ENCODE results near the gene SFTPB. TPM values are rescaled to one million over a fixed set of nuclear protein-coding genes. Genes with fewer than 3 reads are reported as not detected.
A peak's percentile ranks its signal among the peaks of the same experiment; 100 is the strongest.

Gene SFTPB
- total and polyA plus RNA-seq, 4 donors: not detected

DNA sequence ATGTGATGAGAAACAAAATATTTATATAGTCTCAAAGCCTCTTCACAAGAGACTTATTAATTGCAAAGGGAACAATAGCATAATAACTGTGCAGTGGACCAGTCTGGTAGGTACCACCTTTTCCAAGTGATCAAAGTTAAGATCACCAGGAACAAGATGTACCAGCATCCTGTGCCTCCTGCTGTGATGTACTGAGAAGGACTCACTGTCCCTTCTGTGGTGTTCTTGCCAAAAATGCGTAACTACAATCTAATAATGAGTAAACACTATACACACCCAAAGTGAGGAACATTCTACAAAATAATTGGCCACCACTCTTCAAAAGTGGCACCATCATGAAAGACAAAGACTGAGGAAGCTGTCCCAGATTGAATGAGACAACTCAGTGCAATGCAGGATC lies 40.6 kb upstream of the SFTPB start:
- TF ChIP-seq HNF4A (conservative IDR thresholded peaks at IDR 0.05) (peak; percentile 28 to 47), RAD21 (IDR thresholded peaks at IDR 0.05) (peak in 1 of 2 donors; percentile 22), FOXA2 (IDR thresholded peaks at IDR 0.05) (no peak), YY1 (IDR thresholded peaks at IDR 0.05) (no peak), HNF4G (IDR thresholded peaks at IDR 0.05) (no peak), EGR1 (IDR thresholded peaks at IDR 0.05; ENCODE audit: low read depth in 2 of 2) (peak in 1 of 2 donors; percentile 7), RXRA (IDR thresholded peaks at IDR 0.05) (peak; percentile 28 to 45), SP1 (IDR thresholded peaks at IDR 0.05) (peak; percentile 84)
- TF ChIP-seq, protein P1, sequence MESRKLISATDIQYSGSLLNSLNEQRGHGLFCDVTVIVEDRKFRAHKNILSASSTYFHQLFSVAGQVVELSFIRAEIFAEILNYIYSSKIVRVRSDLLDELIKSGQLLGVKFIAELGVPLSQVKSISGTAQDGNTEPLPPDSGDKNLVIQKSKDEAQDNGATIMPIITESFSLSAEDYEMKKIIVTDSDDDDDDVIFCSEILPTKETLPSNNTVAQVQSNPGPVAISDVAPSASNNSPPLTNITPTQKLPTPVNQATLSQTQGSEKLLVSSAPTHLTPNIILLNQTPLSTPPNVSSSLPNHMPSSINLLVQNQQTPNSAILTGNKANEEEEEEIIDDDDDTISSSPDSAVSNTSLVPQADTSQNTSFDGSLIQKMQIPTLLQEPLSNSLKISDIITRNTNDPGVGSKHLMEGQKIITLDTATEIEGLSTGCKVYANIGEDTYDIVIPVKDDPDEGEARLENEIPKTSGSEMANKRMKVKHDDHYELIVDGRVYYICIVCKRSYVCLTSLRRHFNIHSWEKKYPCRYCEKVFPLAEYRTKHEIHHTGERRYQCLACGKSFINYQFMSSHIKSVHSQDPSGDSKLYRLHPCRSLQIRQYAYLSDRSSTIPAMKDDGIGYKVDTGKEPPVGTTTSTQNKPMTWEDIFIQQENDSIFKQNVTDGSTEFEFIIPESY (IDR thresholded peaks at IDR 0.05): no peak
- TF ChIP-seq, protein P2, sequence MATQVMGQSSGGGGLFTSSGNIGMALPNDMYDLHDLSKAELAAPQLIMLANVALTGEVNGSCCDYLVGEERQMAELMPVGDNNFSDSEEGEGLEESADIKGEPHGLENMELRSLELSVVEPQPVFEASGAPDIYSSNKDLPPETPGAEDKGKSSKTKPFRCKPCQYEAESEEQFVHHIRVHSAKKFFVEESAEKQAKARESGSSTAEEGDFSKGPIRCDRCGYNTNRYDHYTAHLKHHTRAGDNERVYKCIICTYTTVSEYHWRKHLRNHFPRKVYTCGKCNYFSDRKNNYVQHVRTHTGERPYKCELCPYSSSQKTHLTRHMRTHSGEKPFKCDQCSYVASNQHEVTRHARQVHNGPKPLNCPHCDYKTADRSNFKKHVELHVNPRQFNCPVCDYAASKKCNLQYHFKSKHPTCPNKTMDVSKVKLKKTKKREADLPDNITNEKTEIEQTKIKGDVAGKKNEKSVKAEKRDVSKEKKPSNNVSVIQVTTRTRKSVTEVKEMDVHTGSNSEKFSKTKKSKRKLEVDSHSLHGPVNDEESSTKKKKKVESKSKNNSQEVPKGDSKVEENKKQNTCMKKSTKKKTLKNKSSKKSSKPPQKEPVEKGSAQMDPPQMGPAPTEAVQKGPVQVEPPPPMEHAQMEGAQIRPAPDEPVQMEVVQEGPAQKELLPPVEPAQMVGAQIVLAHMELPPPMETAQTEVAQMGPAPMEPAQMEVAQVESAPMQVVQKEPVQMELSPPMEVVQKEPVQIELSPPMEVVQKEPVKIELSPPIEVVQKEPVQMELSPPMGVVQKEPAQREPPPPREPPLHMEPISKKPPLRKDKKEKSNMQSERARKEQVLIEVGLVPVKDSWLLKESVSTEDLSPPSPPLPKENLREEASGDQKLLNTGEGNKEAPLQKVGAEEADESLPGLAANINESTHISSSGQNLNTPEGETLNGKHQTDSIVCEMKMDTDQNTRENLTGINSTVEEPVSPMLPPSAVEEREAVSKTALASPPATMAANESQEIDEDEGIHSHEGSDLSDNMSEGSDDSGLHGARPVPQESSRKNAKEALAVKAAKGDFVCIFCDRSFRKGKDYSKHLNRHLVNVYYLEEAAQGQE (IDR thresholded peaks at IDR 0.05): no peak
- 36% methylated on average over 1 of the region's 1 CpG for WGBS
- Histone ChIP-seq H3K27ac (ENCODE audit: low read depth in 1 of 2, low read length in 2 of 2) (peak overlapping the region; percentile 37 to 68), H3K9me3 (ENCODE audit: control insufficient read depth in 4 of 4, low read length in 3 of 4) (no peaks in the 10 kb centered on the region), H3K27me3 (ENCODE audit: control insufficient read depth in 4 of 4, insufficient read depth in 4 of 4, low read length in 3 of 4) (no peaks in the 10 kb centered on the region), H3K4me1 (ENCODE audit: control insufficient read depth in 4 of 4, insufficient read depth in 4 of 4, low read length in 3 of 4) (peaks cover 38 to 83% (median 64%) of the 10 kb centered on the region in 4 donors), H3K36me3 (ENCODE audit: control insufficient read depth in 4 of 4, insufficient read depth in 3 of 4, low read depth in 1 of 4, low read length in 3 of 4) (no peaks in the 10 kb centered on the region), H3K4me3 (ENCODE audit: low read depth in 1 of 3, low read length in 3 of 3) (no peak overlapping the region), H3K9ac (ENCODE audit: low read depth in 1 of 2, low read length in 2 of 2) (no peak overlapping the region)
- no peak for DNase-seq (ENCODE audit: low spot score)

DNA sequence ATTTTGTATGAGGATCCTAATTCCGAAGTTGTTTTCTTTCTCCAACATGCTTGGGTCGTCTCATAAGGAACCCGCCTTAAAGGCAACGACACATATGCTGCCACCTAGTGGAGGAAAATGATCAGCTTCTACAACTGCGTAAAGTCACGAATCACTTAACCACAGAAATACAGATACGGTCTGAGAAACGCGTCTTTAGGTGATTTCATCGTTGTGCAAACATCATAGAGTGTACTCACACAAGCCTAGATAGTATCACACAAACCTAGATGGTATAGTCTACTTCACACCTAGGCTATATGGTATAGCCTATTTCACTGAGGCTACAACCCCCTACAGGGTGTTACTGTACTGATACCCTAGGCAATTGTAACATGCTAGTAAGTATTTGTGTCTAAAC lies 39.3 kb upstream of the SFTPB start:
- H3K27ac ChIP-seq (ENCODE audit: low read depth in 1 of 2, low read length in 2 of 2): no peak overlapping the region
- no peaks in the 10 kb centered on the region for H3K9me3 ChIP-seq (ENCODE audit: control insufficient read depth in 4 of 4, low read length in 3 of 4)
- peak overlapping the region in 1 of 2 donors; percentile 59 for H3K9ac ChIP-seq (ENCODE audit: low read depth in 1 of 2, low read length in 2 of 2)
- DNase-seq (ENCODE audit: low spot score): peak; percentile 56
- peaks cover 30 to 70% (median 56%) of the 10 kb centered on the region in 4 donors for H3K4me1 ChIP-seq (ENCODE audit: control insufficient read depth in 4 of 4, insufficient read depth in 4 of 4, low read length in 3 of 4)
- TF ChIP-seq, protein P1 (IDR thresholded peaks at IDR 0.05): no peak
- TF ChIP-seq GABPA (IDR thresholded peaks at IDR 0.05 in 1 of 2, conservative IDR thresholded peaks at IDR 0.05 in 1 of 2): no peak
- TF ChIP-seq, protein P3, sequence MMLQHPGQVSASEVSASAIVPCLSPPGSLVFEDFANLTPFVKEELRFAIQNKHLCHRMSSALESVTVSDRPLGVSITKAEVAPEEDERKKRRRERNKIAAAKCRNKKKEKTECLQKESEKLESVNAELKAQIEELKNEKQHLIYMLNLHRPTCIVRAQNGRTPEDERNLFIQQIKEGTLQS (IDR thresholded peaks at IDR 0.05): no peak
- TF ChIP-seq, protein P4, sequence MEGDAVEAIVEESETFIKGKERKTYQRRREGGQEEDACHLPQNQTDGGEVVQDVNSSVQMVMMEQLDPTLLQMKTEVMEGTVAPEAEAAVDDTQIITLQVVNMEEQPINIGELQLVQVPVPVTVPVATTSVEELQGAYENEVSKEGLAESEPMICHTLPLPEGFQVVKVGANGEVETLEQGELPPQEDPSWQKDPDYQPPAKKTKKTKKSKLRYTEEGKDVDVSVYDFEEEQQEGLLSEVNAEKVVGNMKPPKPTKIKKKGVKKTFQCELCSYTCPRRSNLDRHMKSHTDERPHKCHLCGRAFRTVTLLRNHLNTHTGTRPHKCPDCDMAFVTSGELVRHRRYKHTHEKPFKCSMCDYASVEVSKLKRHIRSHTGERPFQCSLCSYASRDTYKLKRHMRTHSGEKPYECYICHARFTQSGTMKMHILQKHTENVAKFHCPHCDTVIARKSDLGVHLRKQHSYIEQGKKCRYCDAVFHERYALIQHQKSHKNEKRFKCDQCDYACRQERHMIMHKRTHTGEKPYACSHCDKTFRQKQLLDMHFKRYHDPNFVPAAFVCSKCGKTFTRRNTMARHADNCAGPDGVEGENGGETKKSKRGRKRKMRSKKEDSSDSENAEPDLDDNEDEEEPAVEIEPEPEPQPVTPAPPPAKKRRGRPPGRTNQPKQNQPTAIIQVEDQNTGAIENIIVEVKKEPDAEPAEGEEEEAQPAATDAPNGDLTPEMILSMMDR (IDR thresholded peaks at IDR 0.05; ENCODE audit: low read depth, low read length, missing input control): peak; percentile 73
- peak; percentile 72 to 84 for TF ChIP-seq RAD21 (IDR thresholded peaks at IDR 0.05)
- TF ChIP-seq, protein P5, sequence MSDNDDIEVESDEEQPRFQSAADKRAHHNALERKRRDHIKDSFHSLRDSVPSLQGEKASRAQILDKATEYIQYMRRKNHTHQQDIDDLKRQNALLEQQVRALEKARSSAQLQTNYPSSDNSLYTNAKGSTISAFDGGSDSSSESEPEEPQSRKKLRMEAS (IDR thresholded peaks at IDR 0.05): no peak
- TF ChIP-seq FOXA2 (IDR thresholded peaks at IDR 0.05): no peak
- no peak for TF ChIP-seq FOXA1 (IDR thresholded peaks at IDR 0.05)
- TF ChIP-seq SP1 (IDR thresholded peaks at IDR 0.05): no peak
- no peak for TF ChIP-seq YY1 (IDR thresholded peaks at IDR 0.05)
- TF ChIP-seq NR2F2 (IDR thresholded peaks at IDR 0.05): no peak
- TF ChIP-seq, protein P2 (IDR thresholded peaks at IDR 0.05): no peak
- TF ChIP-seq HNF4G (IDR thresholded peaks at IDR 0.05): no peak
- TF ChIP-seq EGR1 (IDR thresholded peaks at IDR 0.05; ENCODE audit: low read depth in 2 of 2): no peak
- peak in 1 of 2 donors; percentile 26 for TF ChIP-seq JUND (IDR thresholded peaks at IDR 0.05)
- no peak for TF ChIP-seq TAF1 (conservative IDR thresholded peaks at IDR 0.05)
- TF ChIP-seq HNF4A (conservative IDR thresholded peaks at IDR 0.05): peak in 1 of 2 donors; percentile 6
- TF ChIP-seq RXRA (IDR thresholded peaks at IDR 0.05): peak in 1 of 2 donors; percentile 21
- H3K4me3 ChIP-seq (ENCODE audit: low read depth in 1 of 3, low read length in 3 of 3): no peak overlapping the region
- H3K27me3 ChIP-seq (ENCODE audit: control insufficient read depth in 4 of 4, insufficient read depth in 4 of 4, low read length in 3 of 4): no peaks in the 10 kb centered on the region
- H3K36me3 ChIP-seq (ENCODE audit: control insufficient read depth in 4 of 4, insufficient read depth in 3 of 4, low read depth in 1 of 4, low read length in 3 of 4): no peaks in the 10 kb centered on the region
- WGBS: 7% methylated on average over 10 of the region's 10 CpGs

Data from liver (tissue), 9 donors.